ENCODE data around the gene GRID1. TPM values are rescaled to one million over a fixed set of nuclear protein-coding genes. Genes with fewer than 3 reads are reported as not detected.

Gene GRID1
- total and polyA plus RNA-seq, 9 of the 15 experiments (the other 6 are each of a cell fraction or from before 2014, with no cell fraction given), result 0.01 to 7.2 (median 1.2) TPM

GRCh38 chr10:86391236-86391840 is 24.7 kb upstream of the GRID1 start:
- H3K9ac ChIP-seq (ENCODE audit: insufficient read depth in 1 of 2, low read depth in 2 of 2, low read length in 2 of 2), result 0 out of 4 replicates have a peak overlapping the region, but pooled peaks of 1 of the 2 experiments have one; percentile 22
- H4K20me1 ChIP-seq (replicated peaks; ENCODE audit: control insufficient read depth, insufficient read depth, low read length), result no peaks in the 10 kb centered on the region
- no peaks in the 10 kb centered on the region for H3K9me1 ChIP-seq (ENCODE audit: control insufficient read depth, insufficient read depth, low read length)
- H3K79me2 ChIP-seq (ENCODE audit: control insufficient read depth, insufficient read depth, low read length), result no peaks in the 10 kb centered on the region
- H3K9me3 ChIP-seq (replicated peaks; ENCODE audit: control insufficient read depth, insufficient read depth, low read depth, low read length), result no peaks in the 10 kb centered on the region
- FAIRE-seq, result no peak
- ChIA-PET POLR2A (no interaction called here), CTCF (ENCODE audit: low intra/inter-chr PET ratio) (no interaction called here)
- in situ Hi-C loops (cut with MboI), result no loop called here
- peaks cover 0 to 6% of the 10 kb centered on the region in 2 experiments; a peak in 3 of 5 replicates for H3K4me1 ChIP-seq (replicated peaks in 1 of 2; ENCODE audit: control insufficient read depth in 2 of 2, insufficient read depth in 2 of 2, low read length in 2 of 2)
- peaks cover 0 to 6% of the 10 kb centered on the region in 2 experiments; a peak in 1 of 5 replicates for H3K27me3 ChIP-seq (ENCODE audit: control insufficient read depth in 2 of 2, insufficient read depth in 2 of 2, low read length in 2 of 2)
- no peak overlapping the region for H2AFZ ChIP-seq (ENCODE audit: low read depth, low read length)
- no peaks in the 10 kb centered on the region for H3K36me3 ChIP-seq (ENCODE audit: control insufficient read depth, insufficient read depth, low read length)
- H3K4me3 ChIP-seq, result no peak overlapping the region
- 0 out of 2 replicates have a peak, but pooled peaks have one; percentile 21 for TF ChIP-seq NFIC (IDR thresholded peaks at IDR 0.05)
- TF ChIP-seq HNRNPH1 (optimal IDR thresholded peaks at IDR 0.05; ENCODE audit: low read depth, low read length), result no peak
- no peak for TF ChIP-seq ZNF239 (CRISPR knock-in tag; IDR thresholded peaks at IDR 0.05)
- TF ChIP-seq KLF1 (tag; IDR thresholded peaks at IDR 0.05), result no peak
- no peak for TF ChIP-seq RREB1 (CRISPR knock-in tag; IDR thresholded peaks at IDR 0.05)
- no peak for TF ChIP-seq MXI1 (IDR thresholded peaks at IDR 0.05; ENCODE audit: low read depth, low read length)
- no peak for DNase-seq (ENCODE audit: extremely low read depth in 1 of 4, low spot score in 3 of 4)
- 4% methylated on average over 3 of the region's 8 CpGs for WGBS (ENCODE audit: insufficient coverage, low coverage, missing lambda C conversion rate)
- no peak overlapping the region for H3K27ac ChIP-seq (ENCODE audit: extremely low read depth, low read depth, low read length)
- intact Hi-C loops (cut with micrococcal nuclease), result no loop called here
- no peak overlapping the region for H3K4me2 ChIP-seq (ENCODE audit: insufficient read depth, low read length)
- no TSS peak for BruUV-seq (replicated peaks)
- no peak for ATAC-seq
